GM12878 (cell line): Measurements from ENCODE around the gene FHL2. TPM values are rescaled to one million over a fixed set of nuclear protein-coding genes. Genes with fewer than 3 reads are reported as not detected.

Experiments used
- ATAC-seq: fragments of 200-7000 bp; cut with Tn5 transposase; 3 replicates; pipeline ENCODE4 v1.9.1; 2020; ENCODE audit warnings: mild to moderate bottlenecking, moderate library complexity
- BruUV-seq: library from RNA; stranded (reverse); fragments of 400-500 nt; replicated peaks from 2 replicates; lab custom pipeline; 2021; lab: Mats Ljungman, UMichigan
- CTCF ChIA-PET: fragments of 300-600 bp; sonication (Branson Sonifier 250); formaldehyde crosslinking; extraction: SDS; loops from one replicate; lab custom pipeline; 2021; ENCODE audit warnings: inconsistent platforms; lab: Yijun Ruan, JAX
- POLR2A ChIA-PET: fragments of 350-600 bp; formaldehyde crosslinking; extraction: SDS; loops from one replicate; lab custom pipeline; 2021; ENCODE audit warnings: inconsistent platforms; lab: Charles Lee
- RAD21 ChIA-PET: fragments of 300-600 bp; sonication (Branson Sonifier 250); formaldehyde crosslinking; loops from one replicate; lab custom pipeline; 2023; ENCODE audit warnings: antibody characterized with exemption; ENCODE audit not compliant: unreplicated experiment; lab: Charles Lee
- SMC1A ChIA-PET: fragments of 300-600 bp; sonication (Branson Sonifier 250); formaldehyde crosslinking; loops from one replicate; lab custom pipeline; 2023; ENCODE audit not compliant: unreplicated experiment, uncharacterized antibody; lab: Charles Lee
- DNase-seq: peaks from one replicate; pipeline ENCODE4 v3.0.0-alpha.2; 2011; ENCODE audit warnings: low read depth, low spot score
- FAIRE-seq: peaks from 3 replicates; lab custom pipeline; 2011; peaks lifted over from hg19 to GRCh38; lab: Jason Lieb, UNC
- H2AFZ ChIP-seq: 2 replicates; pipeline ENCODE4 v1.6.0; 2011; ENCODE audit warnings: low read depth, low read length, control low read depth; ENCODE audit not compliant: control insufficient read depth
- H3K27ac ChIP-seq: 2 replicates; pipeline ENCODE4 v1.5.1; 2011; ENCODE audit warnings: control low read depth; ENCODE audit not compliant: control insufficient read depth, insufficient read depth
- H3K27me3 ChIP-seq, 2 experiments: replicated peaks in 1 of 2; 2 replicates each; pipeline versions ENCODE4 v1.6.0 to v1.6.1; 2011; ENCODE audit warnings: low read length in 1 of 2; ENCODE audit not compliant: control insufficient read depth in 2 of 2, insufficient read depth in 2 of 2
- H3K36me3 ChIP-seq, 2 experiments: 2 replicates each; pipeline ENCODE4 v1.5.1; 2011; ENCODE audit warnings: low read length in 1 of 2; ENCODE audit not compliant: control insufficient read depth in 2 of 2, insufficient read depth in 2 of 2
- H3K4me1 ChIP-seq: 2 replicates; pipeline ENCODE4 v1.6.1; 2011; ENCODE audit warnings: mild to moderate bottlenecking, low read length, moderate library complexity, mixed read lengths; ENCODE audit not compliant: control insufficient read depth, insufficient read depth
- H3K4me2 ChIP-seq: 2 replicates; pipeline ENCODE4 v1.6.0; 2011; ENCODE audit warnings: control low read depth; ENCODE audit not compliant: control insufficient read depth, insufficient read depth
- H3K4me3 ChIP-seq: fragments of 200-600 bp; sonication (generic); 2 replicates; pipeline ENCODE4 v1.5.1; 2016
- H3K79me2 ChIP-seq: 2 replicates; pipeline ENCODE4 v1.6.0; 2011; ENCODE audit warnings: low read length; ENCODE audit not compliant: control insufficient read depth, insufficient read depth
- H3K9ac ChIP-seq: 2 replicates; pipeline ENCODE4 v1.8.0; 2011; ENCODE audit warnings: low read length, control low read depth, mixed read lengths; ENCODE audit not compliant: control insufficient read depth, insufficient read depth
- H3K9me3 ChIP-seq: replicated peaks from 3 replicates; pipeline ENCODE4 v1.5.1; 2011; ENCODE audit warnings: mild to moderate bottlenecking, low read length; ENCODE audit not compliant: control insufficient read depth, insufficient read depth
- H4K20me1 ChIP-seq: 2 replicates; pipeline ENCODE4 v1.6.0; 2011; ENCODE audit not compliant: control insufficient read depth, insufficient read depth
- BRCA1 ChIP-seq: IDR thresholded peaks from 2 replicates; pipeline ENCODE4 v1.6.1; 2011; ENCODE audit warnings: low read depth, low read length, improper control_type of control experiment
- FOS ChIP-seq: IDR thresholded peaks from 3 replicates; pipeline ENCODE4 v1.6.1; 2011; ENCODE audit warnings: borderline replicate concordance; ENCODE audit not compliant: insufficient read length; ENCODE audit errors: extremely low read depth
- MYC ChIP-seq: IDR thresholded peaks from 2 replicates; pipeline ENCODE4 v1.6.1; 2011; ENCODE audit warnings: mild to moderate bottlenecking, low read length, moderate library complexity, inconsistent platforms; ENCODE audit not compliant: insufficient read depth, insufficient replicate concordance, insufficient read length, severe bottlenecking
- PBX3 ChIP-seq: IDR thresholded peaks from 2 replicates; pipeline ENCODE4 v1.6.1; 2011; ENCODE audit warnings: mild to moderate bottlenecking, low read depth, low read length, moderate library complexity; ENCODE audit not compliant: insufficient replicate concordance
- ZBTB33 ChIP-seq: fragments of 450-650 bp; IDR thresholded peaks from 2 replicates; pipeline ENCODE4 v1.6.1; 2017; ENCODE audit warnings: mild to moderate bottlenecking
- WGBS: methylation state at CpG from one replicate; pipeline ENCODE4 v1.1.6; 2016; ENCODE audit warnings: low lambda C conversion rate; ENCODE audit not compliant: insufficient replicate concordance, insufficient coverage; ENCODE audit errors: missing lambda C conversion rate; 5-methylcytosine and 5-hydroxymethylcytosine counted together
- in situ Hi-C: fragments of 300-500 bp; cut with MboI; formaldehyde crosslinking; loops from 9 replicates; pipeline ENCODE4 v1.14.3; 2018; ENCODE audit warnings: mixed read lengths
- intact Hi-C: fragments of 100-400 bp; cut with micrococcal nuclease; formaldehyde crosslinking; loops from one replicate; pipeline ENCODE4 v1.14.2; 2022; ENCODE audit not compliant: unreplicated experiment
- polyA plus RNA-seq, 11 experiments: library from polyadenylated mRNA; depleted of rRNA in 4 of 11; unstranded in 6 of 11; stranded (reverse) in 5 of 11; fragments of >200 nt; fragmentation: Nextera tagmentation in 4 of 11; fragmentation: Illumina TruSeq in 1 of 11; extraction: Ambion mirVana in 4 of 11; extraction: Trizol in 1 of 11; gene quantifications; 1 replicate in 1 of 11; 2 replicates in 10 of 11; pipeline versions ENCODE4 v1.2.1 to v1.2.3, GENCODE V29; 2011 to 2016; ENCODE audit warnings: inconsistent platforms in 2 of 11, missing spikeins in 2 of 11, low read depth in 1 of 11
- total RNA-seq, 4 experiments: library from RNA; depleted of rRNA in 3 of 4; stranded (reverse); fragments of >200 nt in 3 of 4; fragmentation: Illumina TruSeq in 1 of 4; extraction: Trizol in 1 of 4; gene quantifications; 2 replicates each; pipeline versions ENCODE4 v1.2.1 to v1.2.3, GENCODE V29; 2013 to 2021

The FHL2 gene
- total and polyA plus RNA-seq, 10 of the 15 experiments (the other 5 are each of a cell fraction or from before 2014, with no cell fraction given), result 2.2 to 9.9 (median 4.5) TPM

GRCh38 chr2:105439141-105439540, 40.3 kb upstream of the FHL2 start:
- Histone ChIP-seq H3K4me2 (no peak overlapping the region), H3K4me1 (no peaks in the 10 kb centered on the region), H3K27ac (no peak overlapping the region), H3K4me3 (no peak overlapping the region), H2AFZ (no peak overlapping the region)
- BruUV-seq, result no TSS peak
- RAD21 ChIA-PET, result no interaction called here
- SMC1A ChIA-PET, result no interaction called here
- in situ Hi-C loops, result no loop called here
- no peak for FAIRE-seq
- no peak for TF ChIP-seq MYC
- no peak for TF ChIP-seq PBX3
- TF ChIP-seq BRCA1, result no peak
- no peak for TF ChIP-seq FOS
- no peak for TF ChIP-seq ZBTB33
- TF ChIP-seq, all 136 proteins: peak for 0
- no peaks in the 10 kb centered on the region for H3K9me3 ChIP-seq
- H3K79me2 ChIP-seq, result no peaks in the 10 kb centered on the region
- H3K27me3 ChIP-seq, result peaks cover 0 to 2% of the 10 kb centered on the region in 2 experiments; a peak in 2 of 4 replicates
- intact Hi-C loops, result no loop called here
- H3K36me3 ChIP-seq, result no peaks in the 10 kb centered on the region
- H4K20me1 ChIP-seq, result no peaks in the 10 kb centered on the region
- H3K9ac ChIP-seq, result no peak overlapping the region
- ATAC-seq (no peak), DNase-seq (no peak)
- 6% methylated on average over 5 of the region's 5 CpGs for WGBS
- ChIA-PET CTCF (no interaction called here), POLR2A (no interaction called here)
